Neural crest cell (in vitro differentiated cells): ENCODE results near the gene KBTBD8. TPM values are rescaled to one million over a fixed set of nuclear protein-coding genes. Genes with fewer than 3 reads are reported as not detected.

Experiments
- DNase-seq: peaks from one replicate; pipeline ENCODE4 v3.0.0; 2021; ENCODE audit warnings: low read depth, mixed read lengths, low spot score
- H3K27ac Mint-ChIP-seq: one replicate; pipeline ENCODE4 v1.8.0; 2021; ENCODE audit warnings: mild to moderate bottlenecking, mixed read lengths; ENCODE audit not compliant: unreplicated experiment
- H3K27me3 Mint-ChIP-seq: 2 replicates; pipeline ENCODE4 v1.8.0; 2021; ENCODE audit warnings: low read depth, mild to moderate bottlenecking, mixed read lengths
- H3K36me3 Mint-ChIP-seq: 2 replicates; pipeline ENCODE4 v1.8.0; 2021; ENCODE audit warnings: low read depth, mild to moderate bottlenecking, mixed read lengths
- H3K4me1 Mint-ChIP-seq: 2 replicates; pipeline ENCODE4 v1.8.0; 2021; ENCODE audit warnings: mixed read lengths
- H3K4me3 Mint-ChIP-seq: one replicate; pipeline ENCODE4 v1.8.0; 2021; ENCODE audit warnings: mild to moderate bottlenecking, mixed read lengths
- H3K9me3 Mint-ChIP-seq: 2 replicates; pipeline ENCODE4 v1.8.0; 2021; ENCODE audit warnings: mixed read lengths
- total RNA-seq: library from RNA; stranded (reverse); gene quantifications from 2 replicates; pipeline ENCODE4 v1.2.1, GENCODE V29; 2021
- TF ChIP-seq, protein P1 (sequence below): fragments of 200-600 bp; sonication (generic); conservative IDR thresholded peaks from 2 replicates; pipeline ENCODE4 v1.5.0; 2021; ENCODE audit warnings: antibody characterized with exemption, mild to moderate bottlenecking

KBTBD8 gene
- total RNA-seq, 1 donor from 2014 or later, result 9.9 TPM

DNA sequence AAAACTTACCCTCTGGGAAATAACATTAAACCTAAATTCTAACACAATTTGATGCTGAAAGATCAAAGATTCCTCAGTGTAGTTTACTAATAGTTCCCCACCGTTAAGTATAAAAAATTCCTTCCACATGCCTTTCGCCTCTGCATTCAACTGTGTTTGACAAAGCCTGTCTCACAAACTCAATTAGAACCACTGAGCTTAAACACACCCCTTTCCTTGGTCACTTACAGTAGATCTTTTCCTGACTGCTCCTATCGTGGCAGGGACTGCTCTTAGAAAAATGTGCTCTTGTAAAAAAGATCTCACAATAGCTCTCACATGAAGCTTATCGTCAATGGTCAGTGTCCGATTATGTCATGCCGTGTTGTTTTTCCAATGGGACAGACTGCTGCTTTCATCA, 8.9 kb upstream of the KBTBD8 start:
- Mint-ChIP-seq H3K4me1 (peaks cover 11% of the 10 kb centered on the region), H3K27ac (no peak overlapping the region), H3K9me3 (no peaks in the 10 kb centered on the region), H3K4me3 (no peak overlapping the region), H3K27me3 (peaks cover 15% of the 10 kb centered on the region), H3K36me3 (no peaks in the 10 kb centered on the region)
- TF ChIP-seq, protein P1, sequence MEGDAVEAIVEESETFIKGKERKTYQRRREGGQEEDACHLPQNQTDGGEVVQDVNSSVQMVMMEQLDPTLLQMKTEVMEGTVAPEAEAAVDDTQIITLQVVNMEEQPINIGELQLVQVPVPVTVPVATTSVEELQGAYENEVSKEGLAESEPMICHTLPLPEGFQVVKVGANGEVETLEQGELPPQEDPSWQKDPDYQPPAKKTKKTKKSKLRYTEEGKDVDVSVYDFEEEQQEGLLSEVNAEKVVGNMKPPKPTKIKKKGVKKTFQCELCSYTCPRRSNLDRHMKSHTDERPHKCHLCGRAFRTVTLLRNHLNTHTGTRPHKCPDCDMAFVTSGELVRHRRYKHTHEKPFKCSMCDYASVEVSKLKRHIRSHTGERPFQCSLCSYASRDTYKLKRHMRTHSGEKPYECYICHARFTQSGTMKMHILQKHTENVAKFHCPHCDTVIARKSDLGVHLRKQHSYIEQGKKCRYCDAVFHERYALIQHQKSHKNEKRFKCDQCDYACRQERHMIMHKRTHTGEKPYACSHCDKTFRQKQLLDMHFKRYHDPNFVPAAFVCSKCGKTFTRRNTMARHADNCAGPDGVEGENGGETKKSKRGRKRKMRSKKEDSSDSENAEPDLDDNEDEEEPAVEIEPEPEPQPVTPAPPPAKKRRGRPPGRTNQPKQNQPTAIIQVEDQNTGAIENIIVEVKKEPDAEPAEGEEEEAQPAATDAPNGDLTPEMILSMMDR, result no peak
- no peak for DNase-seq

- H3K4me3 Mint-ChIP-seq, result no peak overlapping the region
- peaks cover 23% of the 10 kb centered on the region for H3K27me3 Mint-ChIP-seq
- no peak for DNase-seq
- no peaks in the 10 kb centered on the region for H3K36me3 Mint-ChIP-seq
- H3K27ac Mint-ChIP-seq, result no peak overlapping the region
- H3K4me1 Mint-ChIP-seq, result peaks cover 11% of the 10 kb centered on the region
- H3K9me3 Mint-ChIP-seq, result no peaks in the 10 kb centered on the region
- TF ChIP-seq, protein P1, result peak; percentile 37
Measured at GRCh38 chr3:66989860-66990696, 8.0 kb upstream of the KBTBD8 start.

GRCh38 chr3:66991459-66991858, 6.6 kb upstream of the KBTBD8 start:
- Mint-ChIP-seq H3K9me3 (no peaks in the 10 kb centered on the region), H3K4me3 (no peak overlapping the region), H3K36me3 (no peaks in the 10 kb centered on the region), H3K27ac (no peak overlapping the region), H3K27me3 (peaks cover 34% of the 10 kb centered on the region), H3K4me1 (peaks cover 11% of the 10 kb centered on the region)
- DNase-seq, result no peak
- TF ChIP-seq, protein P1, result no peak

DNA sequence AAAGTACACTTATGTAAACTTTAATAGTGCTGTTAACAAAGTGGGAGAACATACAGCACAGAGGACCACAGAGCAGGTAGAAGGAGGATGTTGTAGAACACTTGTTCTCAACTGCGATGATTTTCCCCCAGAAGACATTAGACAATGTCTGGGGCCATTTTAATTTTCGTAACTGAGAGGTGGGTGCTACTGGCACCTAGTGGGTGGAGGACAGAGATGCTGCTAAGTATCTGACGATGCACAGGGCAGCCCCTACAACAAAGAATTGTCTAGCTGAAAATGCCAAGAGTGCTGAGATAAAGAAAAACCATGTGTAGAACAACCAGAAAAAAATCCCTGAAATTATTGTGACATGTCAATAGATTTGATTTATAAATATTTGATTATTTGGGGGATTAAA, 5.0 kb upstream of the KBTBD8 start:
- no peaks in the 10 kb centered on the region for H3K36me3 Mint-ChIP-seq
- H3K27ac Mint-ChIP-seq, result no peak overlapping the region
- H3K4me1 Mint-ChIP-seq, result peaks cover 18% of the 10 kb centered on the region
- H3K9me3 Mint-ChIP-seq, result no peaks in the 10 kb centered on the region
- DNase-seq, result no peak
- H3K27me3 Mint-ChIP-seq, result peaks cover 46% of the 10 kb centered on the region
- H3K4me3 Mint-ChIP-seq, result no peak overlapping the region
- TF ChIP-seq, protein P1, result no peak

- peaks cover 17% of the 10 kb centered on the region for H3K4me1 Mint-ChIP-seq
- H3K27me3 Mint-ChIP-seq, result peaks cover 46% of the 10 kb centered on the region
- no peak overlapping the region for H3K27ac Mint-ChIP-seq
- DNase-seq, result no peak
- no peaks in the 10 kb centered on the region for H3K36me3 Mint-ChIP-seq
- no peaks in the 10 kb centered on the region for H3K9me3 Mint-ChIP-seq
- H3K4me3 Mint-ChIP-seq, result no peak overlapping the region
- TF ChIP-seq, protein P1, result no peak
Measured at GRCh38 chr3:66994588-66994987, 3.5 kb upstream of the KBTBD8 start.
